NB4 (cell line): ENCODE data around the gene ZNF770.
"Not testable (repeated sequence)": the region's sequence is repeated elsewhere in the genome, so short reads cannot be mapped to it uniquely, and the experiment has no call there.

Experiments used
- DNase-seq: peaks from one replicate; pipeline ENCODE4 v3.0.0; 2010; ENCODE audit warnings: low read depth
- H3K4me3 ChIP-seq: one replicate; pipeline ENCODE4 v1.5.1; 2011; ENCODE audit warnings: mild to moderate bottlenecking, low read depth, low read length, moderate library complexity
- MYC ChIP-seq: IDR thresholded peaks from 2 replicates; pipeline ENCODE4 v1.6.1; 2011; ENCODE audit warnings: low read depth, low read length
- POLR2A ChIP-seq: IDR thresholded peaks from 2 replicates; pipeline ENCODE4 v1.6.1; 2011; ENCODE audit warnings: mild to moderate bottlenecking; ENCODE audit not compliant: insufficient read length; ENCODE audit errors: extremely low read depth
- TF ChIP-seq, protein P1 (sequence below): IDR thresholded peaks from one replicate; pipeline ENCODE4 v1.5.1; 2012; ENCODE audit warnings: low read depth, low read length
- TF ChIP-seq, protein P2 (sequence below): IDR thresholded peaks from 2 replicates; pipeline ENCODE4 v1.6.1; 2011; ENCODE audit warnings: low read depth, low read length

The ZNF770 gene

DNA sequence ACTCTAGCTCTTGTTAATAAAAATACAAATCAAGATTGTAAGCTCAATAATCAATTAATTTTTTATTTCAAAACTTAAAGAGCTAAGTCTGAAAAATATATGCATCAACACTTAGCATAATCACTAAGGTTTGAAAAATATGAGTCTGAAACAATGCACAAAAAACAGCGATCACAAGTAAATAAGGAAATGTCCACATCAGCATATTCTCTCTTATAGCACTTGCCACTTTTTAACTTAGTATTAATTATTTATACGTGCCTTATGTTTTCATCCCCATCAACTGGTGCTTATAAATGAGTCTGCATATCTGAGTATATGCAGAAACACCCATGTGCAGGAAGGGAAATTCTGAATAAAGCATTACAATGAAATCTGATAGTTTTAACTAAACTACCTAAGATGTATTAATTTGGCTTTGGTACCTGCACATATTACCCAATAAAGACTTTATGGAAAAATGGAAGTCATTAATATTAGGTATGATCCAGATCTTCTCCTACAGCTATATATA is 46.8 kb downstream of the ZNF770 start:
- TF ChIP-seq POLR2A: no peak
- TF ChIP-seq, protein P1, sequence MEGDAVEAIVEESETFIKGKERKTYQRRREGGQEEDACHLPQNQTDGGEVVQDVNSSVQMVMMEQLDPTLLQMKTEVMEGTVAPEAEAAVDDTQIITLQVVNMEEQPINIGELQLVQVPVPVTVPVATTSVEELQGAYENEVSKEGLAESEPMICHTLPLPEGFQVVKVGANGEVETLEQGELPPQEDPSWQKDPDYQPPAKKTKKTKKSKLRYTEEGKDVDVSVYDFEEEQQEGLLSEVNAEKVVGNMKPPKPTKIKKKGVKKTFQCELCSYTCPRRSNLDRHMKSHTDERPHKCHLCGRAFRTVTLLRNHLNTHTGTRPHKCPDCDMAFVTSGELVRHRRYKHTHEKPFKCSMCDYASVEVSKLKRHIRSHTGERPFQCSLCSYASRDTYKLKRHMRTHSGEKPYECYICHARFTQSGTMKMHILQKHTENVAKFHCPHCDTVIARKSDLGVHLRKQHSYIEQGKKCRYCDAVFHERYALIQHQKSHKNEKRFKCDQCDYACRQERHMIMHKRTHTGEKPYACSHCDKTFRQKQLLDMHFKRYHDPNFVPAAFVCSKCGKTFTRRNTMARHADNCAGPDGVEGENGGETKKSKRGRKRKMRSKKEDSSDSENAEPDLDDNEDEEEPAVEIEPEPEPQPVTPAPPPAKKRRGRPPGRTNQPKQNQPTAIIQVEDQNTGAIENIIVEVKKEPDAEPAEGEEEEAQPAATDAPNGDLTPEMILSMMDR: no peak
- TF ChIP-seq, protein P2, sequence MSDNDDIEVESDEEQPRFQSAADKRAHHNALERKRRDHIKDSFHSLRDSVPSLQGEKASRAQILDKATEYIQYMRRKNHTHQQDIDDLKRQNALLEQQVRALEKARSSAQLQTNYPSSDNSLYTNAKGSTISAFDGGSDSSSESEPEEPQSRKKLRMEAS: no peak
- no peak for TF ChIP-seq MYC
- H3K4me3 ChIP-seq: no peak overlapping the region
- DNase-seq: no peak

DNA sequence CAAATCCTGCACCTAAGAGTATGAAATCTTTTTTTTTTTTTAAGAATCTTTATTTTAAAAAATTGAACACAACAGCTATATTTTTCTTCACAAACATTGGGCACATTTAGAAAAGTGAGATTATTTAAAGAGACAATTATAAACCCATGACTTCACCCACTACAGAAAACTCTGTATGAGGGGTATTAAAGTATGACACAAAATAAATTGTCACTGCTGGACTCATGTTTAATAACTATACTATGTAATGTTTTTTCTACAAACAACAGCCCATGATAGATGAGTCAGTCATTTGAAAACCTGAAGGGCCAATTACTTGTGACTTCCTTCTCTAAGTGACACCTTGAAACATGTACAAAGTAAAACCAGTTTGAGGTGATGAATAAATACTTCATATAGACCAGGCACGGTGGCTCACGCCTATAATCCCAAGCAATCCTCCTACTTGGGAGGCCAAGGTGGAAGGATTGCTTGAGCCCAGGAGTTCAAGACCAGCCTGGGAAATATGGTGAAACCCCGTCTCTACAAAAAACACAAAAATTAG is 54.6 kb downstream of the ZNF770 start:
- no peak for DNase-seq
- H3K4me3 ChIP-seq: no peak overlapping the region
- TF ChIP-seq MYC: no peak
- TF ChIP-seq, protein P1: no peak
- TF ChIP-seq POLR2A: no peak
- TF ChIP-seq, protein P2: no peak

DNA sequence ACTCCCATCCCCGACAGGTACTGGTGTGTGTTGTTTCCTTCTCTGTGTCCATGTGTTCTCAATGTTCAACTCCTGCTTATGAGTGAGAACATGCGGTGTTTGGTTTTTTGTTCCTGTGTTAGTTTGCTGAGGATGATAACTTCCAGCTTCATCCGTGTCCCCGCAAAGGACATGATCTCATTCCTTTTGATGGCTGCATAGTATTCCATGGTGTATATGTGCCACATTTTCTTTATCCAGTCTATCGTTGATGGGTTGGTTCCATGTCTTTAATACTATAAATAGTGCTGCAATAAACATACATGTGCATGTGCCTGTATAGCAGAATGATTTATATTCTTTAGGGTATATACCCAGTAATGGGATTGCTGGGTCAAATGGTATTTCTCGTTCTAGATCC is 59.7 kb downstream of the ZNF770 start:
- not testable (repeated sequence) for H3K4me3 ChIP-seq, DNase-seq
